GM12892 (cell line): Measurements from ENCODE around the gene PLEKHG5.

Experiments used
- POLR2A ChIP-seq: IDR thresholded peaks from 2 replicates; pipeline ENCODE4 v1.6.1; 2011; ENCODE audit warnings: low read depth, low read length, control low read depth
- POLR2AphosphoS5 ChIP-seq: IDR thresholded peaks from 2 replicates; pipeline ENCODE4 v1.6.1; 2011; ENCODE audit warnings: low read depth, low read length, control low read depth
- TAF1 ChIP-seq: IDR thresholded peaks from 2 replicates; pipeline ENCODE4 v1.6.1; 2011; ENCODE audit warnings: low read depth, mild to moderate bottlenecking, control low read depth, low read length, borderline replicate concordance

DNA sequence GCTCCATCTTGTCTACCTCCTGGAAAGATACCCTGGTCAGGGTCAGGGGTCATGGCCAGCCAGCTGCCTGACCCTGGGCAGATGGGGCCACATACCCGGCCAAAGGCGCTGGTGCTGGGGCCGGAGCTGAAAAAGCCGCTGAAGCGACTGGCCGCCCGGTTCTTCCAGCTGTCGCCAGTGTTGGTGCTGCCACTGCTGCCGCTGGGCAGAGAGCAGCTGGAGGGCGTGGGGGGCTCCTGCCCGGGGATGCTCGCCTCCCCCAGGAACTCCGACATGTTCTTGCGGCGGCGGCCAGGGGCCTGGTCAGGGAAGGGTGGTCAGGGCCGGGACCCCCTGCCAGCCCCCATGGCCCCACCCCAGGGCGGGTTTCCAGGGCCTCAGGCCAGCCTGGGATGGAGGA, 18.3 kb downstream of the PLEKHG5 start:
- TF ChIP-seq POLR2A (no peak), TAF1 (no peak), POLR2AphosphoS5 (no peak)
